ENCODE results near the gene FMN1. TPM values are rescaled to one million over a fixed set of nuclear protein-coding genes. Genes with fewer than 3 reads are reported as not detected.

Gene FMN1
- total RNA-seq, 2 donors from 2014 or later: 5.4 to 9.4 TPM

- intact Hi-C loops (cut with DNase I): no loop called here
- DNase-seq (no peak), ATAC-seq (no peak)
These were observed 150.9 kb downstream of the FMN1 start for GRCh38 chr15:33043636-33044035.

- intact Hi-C loops (cut with DNase I): no loop called here
- DNase-seq (no peak), ATAC-seq (no peak)
These were observed 154.0 kb downstream of the FMN1 start for GRCh38 chr15:33040496-33040895.

- intact Hi-C loops (cut with DNase I): loop anchor here in 1 of 2 donors (10.0 kb wide), 1 partner anchor 90 kb away; no protein-coding TSS in a partner anchor
- no peak for DNase-seq
- no peak for ATAC-seq
These were observed 159.9 kb downstream of the FMN1 start for GRCh38 chr15:33034588-33034987.

- ATAC-seq (no peak), DNase-seq (no peak)
- intact Hi-C loops (cut with DNase I): loop anchor here in 1 of 2 donors (10.0 kb wide), 1 partner anchor 93 kb away; no protein-coding TSS in a partner anchor
These were observed 162.5 kb downstream of the FMN1 start for GRCh38 chr15:33032053-33032452.

- DNase-seq (no peak), ATAC-seq (no peak)
- intact Hi-C loops (cut with DNase I): loop anchor here in 1 of 2 donors (10.0 kb wide), 1 partner anchor 93 kb away; no protein-coding TSS in a partner anchor
These were observed 163.1 kb downstream of the FMN1 start for GRCh38 chr15:33031324-33031821.

- intact Hi-C loops (cut with DNase I): loop anchor here in 1 of 2 donors (10.0 kb wide), 1 partner anchor 94 kb away; no protein-coding TSS in a partner anchor
- DNase-seq (no peak), ATAC-seq (no peak)
These were observed 164.2 kb downstream of the FMN1 start for GRCh38 chr15:33030315-33030714.

- ATAC-seq (no peak), DNase-seq (no peak)
- intact Hi-C loops (cut with DNase I): no loop called here
These were observed 165.3 kb downstream of the FMN1 start for GRCh38 chr15:33029109-33029652.

GRCh38 chr15:33028495-33028894, 166.0 kb downstream of the FMN1 start:
- DNase-seq (no peak), ATAC-seq (no peak)
- intact Hi-C loops (cut with DNase I): no loop called here

GRCh38 chr15:33027306-33028035, 167.0 kb downstream of the FMN1 start:
- intact Hi-C loops (cut with DNase I): no loop called here
- no peak for ATAC-seq
- DNase-seq: no peak

GRCh38 chr15:33026614-33027013, 167.9 kb downstream of the FMN1 start:
- DNase-seq (no peak), ATAC-seq (no peak)
- intact Hi-C loops (cut with DNase I): no loop called here

GRCh38 chr15:33022629-33023028, 171.9 kb downstream of the FMN1 start:
- peak; percentile 69 for DNase-seq
- peak; percentile 90 to 97 for ATAC-seq
- intact Hi-C loops (cut with DNase I): loop anchor here in 1 of 2 donors (5.0 kb wide), 1 partner anchor 110 kb away; no protein-coding TSS in a partner anchor

- DNase-seq (no peak), ATAC-seq (peak; percentile 63 to 70)
- intact Hi-C loops (cut with DNase I): loop anchor here in 1 of 2 donors (5.0 kb wide), 1 partner anchor 110 kb away; no protein-coding TSS in a partner anchor
These were observed 172.6 kb downstream of the FMN1 start for GRCh38 chr15:33021806-33022389.

- intact Hi-C loops (cut with DNase I): no loop called here
- DNase-seq: no peak
- no peak for ATAC-seq
These were observed 175.0 kb downstream of the FMN1 start for GRCh38 chr15:33019354-33019981.

- ATAC-seq: no peak
- intact Hi-C loops (cut with DNase I): no loop called here
- DNase-seq: no peak
These were observed 178.0 kb downstream of the FMN1 start for GRCh38 chr15:33016405-33017024.

- intact Hi-C loops (cut with DNase I): no loop called here
- DNase-seq (no peak), ATAC-seq (no peak)
These were observed 179.9 kb downstream of the FMN1 start for GRCh38 chr15:33014586-33014985.

- DNase-seq (no peak), ATAC-seq (no peak)
- intact Hi-C loops (cut with DNase I): no loop called here
These were observed 180.6 kb downstream of the FMN1 start for GRCh38 chr15:33013827-33014445.

- no peak for DNase-seq
- intact Hi-C loops (cut with DNase I): no loop called here
- no peak for ATAC-seq
These were observed 182.5 kb downstream of the FMN1 start for GRCh38 chr15:33011976-33012375.

GRCh38 chr15:33009603-33010002, 184.9 kb downstream of the FMN1 start:
- DNase-seq: no peak
- ATAC-seq: no peak
- intact Hi-C loops (cut with DNase I): no loop called here

GRCh38 chr15:33009026-33009425, 185.5 kb downstream of the FMN1 start:
- intact Hi-C loops (cut with DNase I): no loop called here
- no peak for DNase-seq
- no peak for ATAC-seq

Measured in left cardiac atrium (tissue), 4 donors.